HEK293 (cell line): ENCODE measurements around the gene SLCO4A1.
A peak's percentile ranks its signal among the peaks of the same experiment; 100 is the strongest.

ENCODE experiments used
- CTCF ChIA-PET: fragments of 350-600 bp; formaldehyde crosslinking; extraction: SDS; loops from one replicate; lab custom pipeline; 2021; ENCODE audit warnings: antibody characterized with exemption; lab: Yijun Ruan, JAX
- POLR2A ChIA-PET: fragments of 300-600 bp; formaldehyde crosslinking; extraction: SDS; loops from one replicate; lab custom pipeline; 2020; ENCODE audit warnings: antibody characterized with exemption, inconsistent platforms; lab: Yijun Ruan, JAX
- H3K27ac ChIP-seq: fragments of 200-500 bp; sonication (Bioruptor generic); 2 replicates; pipeline ENCODE4 v1.5.1; 2014; ENCODE audit warnings: low read depth, low read length, control low read depth, inconsistent platforms; ENCODE audit errors: extremely low read depth
- H3K36me3 ChIP-seq, 2 experiments: fragments of 200-500 bp in 1 of 2; sonication (Bioruptor generic) in 1 of 2; 1 replicate in 1 of 2; 2 replicates in 1 of 2; pipeline ENCODE4 v1.5.1; 2014 to 2017; ENCODE audit warnings: inconsistent platforms in 2 of 2, low read length in 2 of 2; ENCODE audit not compliant: control insufficient read depth in 2 of 2, insufficient read depth in 1 of 2
- H3K4me1 ChIP-seq: fragments of 200-500 bp; sonication (Bioruptor generic); 2 replicates; pipeline ENCODE4 v1.5.1; 2014; ENCODE audit warnings: mild to moderate bottlenecking, low read length, inconsistent platforms; ENCODE audit not compliant: control insufficient read depth, insufficient read depth
- H3K4me3 ChIP-seq: 2 replicates; pipeline ENCODE4 v1.5.1; 2011; ENCODE audit warnings: low read depth, mild to moderate bottlenecking, control low read depth, low read length, moderate library complexity
- H3K9me3 ChIP-seq: fragments of 200-500 bp; sonication (Bioruptor generic); 2 replicates; pipeline ENCODE4 v1.5.1; 2014; ENCODE audit warnings: low read depth, low read length, inconsistent platforms; ENCODE audit not compliant: control insufficient read depth, insufficient read depth
- BCL11A ChIP-seq: fragments of 450-650 bp; formaldehyde crosslinking; IDR thresholded peaks from 2 replicates; pipeline ENCODE4 v1.5.1; 2016; ENCODE audit warnings: low read depth, missing biosample characterization, missing genetic modification characterization
- BCL6B ChIP-seq: fragments of 450-650 bp; formaldehyde crosslinking; IDR thresholded peaks from 2 replicates; pipeline ENCODE4 v1.5.1; 2017; ENCODE audit warnings: missing biosample characterization, missing genetic modification characterization
- GFI1B ChIP-seq: fragments of 450-650 bp; formaldehyde crosslinking; IDR thresholded peaks from 2 replicates; pipeline ENCODE4 v1.5.1; 2016; ENCODE audit warnings: missing biosample characterization, missing genetic modification characterization
- GLI4 ChIP-seq: fragments of 450-650 bp; formaldehyde crosslinking; IDR thresholded peaks from 2 replicates; pipeline ENCODE4 v1.5.1; 2016; ENCODE audit warnings: missing biosample characterization, missing genetic modification characterization
- KLF1 ChIP-seq: fragments of 450-650 bp; formaldehyde crosslinking; IDR thresholded peaks from 2 replicates; pipeline ENCODE4 v1.5.1; 2016; ENCODE audit warnings: missing biosample characterization, missing genetic modification characterization
- KLF10 ChIP-seq: fragments of 450-650 bp; IDR thresholded peaks from 2 replicates; pipeline ENCODE4 v1.5.1; 2018; ENCODE audit warnings: missing biosample characterization, mild to moderate bottlenecking, missing genetic modification characterization
- OSR2 ChIP-seq: fragments of 450-650 bp; formaldehyde crosslinking; IDR thresholded peaks from 2 replicates; pipeline ENCODE4 v1.5.1; 2016; ENCODE audit warnings: missing biosample characterization, missing genetic modification characterization
- OVOL3 ChIP-seq: fragments of 450-650 bp; formaldehyde crosslinking; IDR thresholded peaks from 2 replicates; pipeline ENCODE4 v1.5.1; 2016; ENCODE audit warnings: missing biosample characterization, missing genetic modification characterization
- SCRT1 ChIP-seq: fragments of 450-650 bp; formaldehyde crosslinking; IDR thresholded peaks from 2 replicates; pipeline ENCODE4 v1.5.1; 2016; ENCODE audit warnings: missing biosample characterization, missing genetic modification characterization, borderline replicate concordance
- SCRT2 ChIP-seq: fragments of 450-650 bp; formaldehyde crosslinking; IDR thresholded peaks from 2 replicates; pipeline ENCODE4 v1.5.1; 2016; ENCODE audit warnings: missing biosample characterization, missing genetic modification characterization
- SP3 ChIP-seq: fragments of 450-650 bp; formaldehyde crosslinking; IDR thresholded peaks from 2 replicates; pipeline ENCODE4 v1.5.1; 2016; ENCODE audit warnings: missing biosample characterization, missing genetic modification characterization
- YY1 ChIP-seq: fragments of 450-650 bp; formaldehyde crosslinking; IDR thresholded peaks from 2 replicates; pipeline ENCODE4 v1.5.1; 2018; ENCODE audit warnings: missing biosample characterization, missing genetic modification characterization
- ZFHX2 ChIP-seq: fragments of 450-650 bp; formaldehyde crosslinking; conservative IDR thresholded peaks from 2 replicates; pipeline ENCODE4 v1.5.1; 2016; ENCODE audit warnings: missing biosample characterization, missing genetic modification characterization
- ZFP37 ChIP-seq: fragments of 450-650 bp; formaldehyde crosslinking; IDR thresholded peaks from 2 replicates; pipeline ENCODE4 v1.5.1; 2016; ENCODE audit warnings: missing biosample characterization, missing genetic modification characterization
- ZFP41 ChIP-seq: fragments of 450-650 bp; formaldehyde crosslinking; IDR thresholded peaks from 2 replicates; pipeline ENCODE4 v1.5.1; 2016; ENCODE audit warnings: missing biosample characterization, missing genetic modification characterization, borderline replicate concordance
- ZIC2 ChIP-seq: fragments of 450-650 bp; formaldehyde crosslinking; IDR thresholded peaks from 2 replicates; pipeline ENCODE4 v1.5.1; 2016; ENCODE audit warnings: missing biosample characterization, missing genetic modification characterization
- ZNF155 ChIP-seq: fragments of 450-650 bp; formaldehyde crosslinking; IDR thresholded peaks from 2 replicates; pipeline ENCODE4 v1.5.1; 2016; ENCODE audit warnings: missing biosample characterization, missing genetic modification characterization
- ZNF175 ChIP-seq: fragments of 450-650 bp; formaldehyde crosslinking; IDR thresholded peaks from 2 replicates; pipeline ENCODE4 v1.5.1; 2016; ENCODE audit warnings: missing biosample characterization, missing genetic modification characterization
- ZNF214 ChIP-seq: fragments of 450-650 bp; formaldehyde crosslinking; IDR thresholded peaks from 2 replicates; pipeline ENCODE4 v1.5.1; 2017; ENCODE audit warnings: missing biosample characterization, mild to moderate bottlenecking, missing genetic modification characterization, borderline replicate concordance
- ZNF239 ChIP-seq: fragments of 450-650 bp; formaldehyde crosslinking; IDR thresholded peaks from 2 replicates; pipeline ENCODE4 v1.5.1; 2016; ENCODE audit warnings: missing biosample characterization, missing genetic modification characterization
- ZNF24 ChIP-seq: fragments of 450-650 bp; formaldehyde crosslinking; IDR thresholded peaks from 2 replicates; pipeline ENCODE4 v1.5.1; 2016; ENCODE audit warnings: missing biosample characterization, missing genetic modification characterization
- ZNF292 ChIP-seq: fragments of 450-650 bp; formaldehyde crosslinking; IDR thresholded peaks from 2 replicates; pipeline ENCODE4 v1.5.1; 2016; ENCODE audit warnings: low read depth, missing biosample characterization, missing genetic modification characterization, borderline replicate concordance
- ZNF324 ChIP-seq: fragments of 450-650 bp; formaldehyde crosslinking; IDR thresholded peaks from 2 replicates; pipeline ENCODE4 v1.5.1; 2016; ENCODE audit warnings: missing biosample characterization, missing genetic modification characterization
- ZNF350 ChIP-seq: fragments of 450-650 bp; formaldehyde crosslinking; IDR thresholded peaks from 2 replicates; pipeline ENCODE4 v1.5.0; 2017; ENCODE audit warnings: missing biosample characterization, mild to moderate bottlenecking, missing genetic modification characterization
- ZNF433 ChIP-seq: fragments of 450-650 bp; formaldehyde crosslinking; IDR thresholded peaks from 2 replicates; pipeline ENCODE4 v1.5.1; 2016; ENCODE audit warnings: missing biosample characterization, missing genetic modification characterization, low read depth
- ZNF48 ChIP-seq: fragments of 450-650 bp; formaldehyde crosslinking; IDR thresholded peaks from 2 replicates; pipeline ENCODE4 v1.5.1; 2016; ENCODE audit warnings: missing biosample characterization, missing genetic modification characterization
- ZNF488 ChIP-seq: fragments of 450-650 bp; formaldehyde crosslinking; IDR thresholded peaks from 2 replicates; pipeline ENCODE4 v1.5.1; 2016; ENCODE audit warnings: missing biosample characterization, missing genetic modification characterization
- ZNF510 ChIP-seq: fragments of 450-650 bp; formaldehyde crosslinking; IDR thresholded peaks from 2 replicates; pipeline ENCODE4 v1.5.1; 2018; ENCODE audit warnings: mild to moderate bottlenecking, missing genetic modification characterization, missing biosample characterization; ENCODE audit not compliant: insufficient replicate concordance
- ZNF544 ChIP-seq: fragments of 450-650 bp; formaldehyde crosslinking; IDR thresholded peaks from 2 replicates; pipeline ENCODE4 v1.5.0; 2017; ENCODE audit warnings: missing biosample characterization, missing genetic modification characterization
- ZNF571 ChIP-seq: fragments of 450-650 bp; formaldehyde crosslinking; IDR thresholded peaks from 2 replicates; pipeline ENCODE4 v1.5.0; 2017; ENCODE audit warnings: missing biosample characterization, missing genetic modification characterization
- ZNF600 ChIP-seq: fragments of 450-650 bp; formaldehyde crosslinking; IDR thresholded peaks from 2 replicates; pipeline ENCODE4 v1.5.1; 2016; ENCODE audit warnings: missing biosample characterization, missing genetic modification characterization
- ZNF777 ChIP-seq: fragments of 450-650 bp; formaldehyde crosslinking; IDR thresholded peaks from 2 replicates; pipeline ENCODE4 v1.5.1; 2017; ENCODE audit warnings: missing biosample characterization, missing genetic modification characterization, borderline replicate concordance
- ZNF843 ChIP-seq: fragments of 450-650 bp; formaldehyde crosslinking; IDR thresholded peaks from 2 replicates; pipeline ENCODE4 v1.5.1; 2016; ENCODE audit warnings: missing biosample characterization, missing genetic modification characterization

SLCO4A1 gene

GRCh38 chr20:62670156-62670555, 27.9 kb downstream of the SLCO4A1 start:
- Histone ChIP-seq H3K27ac (no peak overlapping the region), H3K4me1 (no peaks in the 10 kb centered on the region)
- CTCF ChIA-PET, result interaction anchor here (0.6 to 2.5 kb wide), 7 partner anchors 9 to 165 kb away, joined by 3 to 34 read pairs (median 5); no protein-coding TSS in a partner anchor
- TF ChIP-seq ZIC2 (tag by site-specific recombination) (no peak), SCRT2 (peak; percentile 97), ZNF544 (tag by site-specific recombination) (no peak), ZNF24 (tag by site-specific recombination) (no peak), KLF1 (no peak), BCL11A (no peak), OVOL3 (tag by site-specific recombination) (no peak), ZNF48 (tag by site-specific recombination) (no peak), YY1 (tag by site-specific recombination) (no peak), ZNF350 (tag by site-specific recombination) (no peak), GLI4 (no peak), ZNF600 (tag by site-specific recombination) (0 out of 2 replicates have a peak, but pooled peaks have one; percentile 0), SCRT1 (tag by site-specific recombination) (peak; percentile 86), ZNF175 (tag by site-specific recombination) (no peak), ZNF777 (tag by site-specific recombination) (no peak), ZFHX2 (tag by site-specific recombination) (no peak), ZNF488 (no peak), BCL6B (tag by site-specific recombination) (no peak)
- TF ChIP-seq, all 188 proteins: peak for 3
- Histone ChIP-seq H3K4me3 (no peak overlapping the region), H3K36me3 (peaks cover 0 to 20% of the 10 kb centered on the region in 2 experiments; a peak in 1 of 3 replicates), H3K9me3 (no peaks in the 10 kb centered on the region)
- POLR2A ChIA-PET, result no interaction called here

GRCh38 chr20:62670998-62671397, 28.7 kb downstream of the SLCO4A1 start:
- H3K9me3 ChIP-seq, result no peaks in the 10 kb centered on the region
- H3K27ac ChIP-seq, result no peak overlapping the region
- no peaks in the 10 kb centered on the region for H3K4me1 ChIP-seq
- H3K4me3 ChIP-seq, result no peak overlapping the region
- CTCF ChIA-PET, result interaction anchor here (2.5 to 3.8 kb wide), 2 partner anchors 120 to 121 kb away, joined by 17 to 34 read pairs; no protein-coding TSS in a partner anchor
- TF ChIP-seq ZFP41 (tag by site-specific recombination) (no peak), ZNF571 (tag by site-specific recombination) (no peak), ZFP37 (tag by site-specific recombination) (no peak), ZNF239 (tag by site-specific recombination) (no peak), ZNF843 (tag by site-specific recombination) (no peak)
- POLR2A ChIA-PET, result no interaction called here
- peaks cover 0 to 20% of the 10 kb centered on the region in 2 experiments; a peak in 1 of 3 replicates for H3K36me3 ChIP-seq

GRCh38 chr20:62671765-62672164, 29.5 kb downstream of the SLCO4A1 start:
- no peak overlapping the region for H3K4me3 ChIP-seq
- peaks cover 0 to 20% of the 10 kb centered on the region in 2 experiments; a peak in 1 of 3 replicates for H3K36me3 ChIP-seq
- ChIA-PET CTCF (interaction anchor here (0.9 to 3.8 kb wide), 2 partner anchors 119 to 172 kb away, joined by 4 to 17 read pairs; no protein-coding TSS in a partner anchor), POLR2A (no interaction called here)
- no peaks in the 10 kb centered on the region for H3K4me1 ChIP-seq
- H3K27ac ChIP-seq, result no peak overlapping the region
- no peaks in the 10 kb centered on the region for H3K9me3 ChIP-seq
- TF ChIP-seq SP3 (tag by site-specific recombination) (no peak), ZNF510 (tag by site-specific recombination) (no peak), ZNF214 (no peak), ZNF488 (no peak), GFI1B (tag by site-specific recombination) (no peak), ZNF433 (tag by site-specific recombination) (no peak), SCRT1 (tag by site-specific recombination) (no peak), KLF10 (tag by site-specific recombination) (no peak), ZNF292 (no peak), ZNF324 (tag by site-specific recombination) (no peak), ZNF155 (no peak), OSR2 (no peak), ZNF843 (tag by site-specific recombination) (no peak)
